ENCODE results near the gene APOL3.

GRCh38 chr22:36111316-36111715, 49.2 kb downstream of the APOL3 start:
- TF ChIP-seq, protein P1, sequence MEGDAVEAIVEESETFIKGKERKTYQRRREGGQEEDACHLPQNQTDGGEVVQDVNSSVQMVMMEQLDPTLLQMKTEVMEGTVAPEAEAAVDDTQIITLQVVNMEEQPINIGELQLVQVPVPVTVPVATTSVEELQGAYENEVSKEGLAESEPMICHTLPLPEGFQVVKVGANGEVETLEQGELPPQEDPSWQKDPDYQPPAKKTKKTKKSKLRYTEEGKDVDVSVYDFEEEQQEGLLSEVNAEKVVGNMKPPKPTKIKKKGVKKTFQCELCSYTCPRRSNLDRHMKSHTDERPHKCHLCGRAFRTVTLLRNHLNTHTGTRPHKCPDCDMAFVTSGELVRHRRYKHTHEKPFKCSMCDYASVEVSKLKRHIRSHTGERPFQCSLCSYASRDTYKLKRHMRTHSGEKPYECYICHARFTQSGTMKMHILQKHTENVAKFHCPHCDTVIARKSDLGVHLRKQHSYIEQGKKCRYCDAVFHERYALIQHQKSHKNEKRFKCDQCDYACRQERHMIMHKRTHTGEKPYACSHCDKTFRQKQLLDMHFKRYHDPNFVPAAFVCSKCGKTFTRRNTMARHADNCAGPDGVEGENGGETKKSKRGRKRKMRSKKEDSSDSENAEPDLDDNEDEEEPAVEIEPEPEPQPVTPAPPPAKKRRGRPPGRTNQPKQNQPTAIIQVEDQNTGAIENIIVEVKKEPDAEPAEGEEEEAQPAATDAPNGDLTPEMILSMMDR (IDR thresholded peaks at IDR 0.05): no peak
- TF ChIP-seq POLR2A (IDR thresholded peaks at IDR 0.05): no peak

Measured in Peyer's patch (tissue), 4 donors.